GM12878 (cell line): ENCODE measurements around the gene SNAPIN. TPM values are rescaled to one million over a fixed set of nuclear protein-coding genes. Genes with fewer than 3 reads are reported as not detected.

Source experiments
- ATAC-seq: fragments of 200-7000 bp; cut with Tn5 transposase; 3 replicates; pipeline ENCODE4 v1.9.1; 2020; ENCODE audit warnings: mild to moderate bottlenecking, moderate library complexity
- BruUV-seq: library from RNA; stranded (reverse); fragments of 400-500 nt; replicated peaks from 2 replicates; lab custom pipeline; 2021; lab: Mats Ljungman, UMichigan
- CTCF ChIA-PET: fragments of 300-600 bp; sonication (Branson Sonifier 250); formaldehyde crosslinking; extraction: SDS; loops from one replicate; lab custom pipeline; 2021; ENCODE audit warnings: inconsistent platforms; lab: Yijun Ruan, JAX
- POLR2A ChIA-PET: fragments of 350-600 bp; formaldehyde crosslinking; extraction: SDS; loops from one replicate; lab custom pipeline; 2021; ENCODE audit warnings: inconsistent platforms; lab: Charles Lee
- RAD21 ChIA-PET: fragments of 300-600 bp; sonication (Branson Sonifier 250); formaldehyde crosslinking; loops from one replicate; lab custom pipeline; 2023; ENCODE audit warnings: antibody characterized with exemption; ENCODE audit not compliant: unreplicated experiment; lab: Charles Lee
- SMC1A ChIA-PET: fragments of 300-600 bp; sonication (Branson Sonifier 250); formaldehyde crosslinking; loops from one replicate; lab custom pipeline; 2023; ENCODE audit not compliant: unreplicated experiment, uncharacterized antibody; lab: Charles Lee
- DNase-seq: peaks from one replicate; pipeline ENCODE4 v3.0.0-alpha.2; 2011; ENCODE audit warnings: low read depth, low spot score
- FAIRE-seq: peaks from 3 replicates; lab custom pipeline; 2011; peaks lifted over from hg19 to GRCh38; lab: Jason Lieb, UNC
- H2AFZ ChIP-seq: 2 replicates; pipeline ENCODE4 v1.6.0; 2011; ENCODE audit warnings: low read depth, low read length, control low read depth; ENCODE audit not compliant: control insufficient read depth
- H3K27ac ChIP-seq: 2 replicates; pipeline ENCODE4 v1.5.1; 2011; ENCODE audit warnings: control low read depth; ENCODE audit not compliant: control insufficient read depth, insufficient read depth
- H3K27me3 ChIP-seq, 2 experiments: replicated peaks in 1 of 2; 2 replicates each; pipeline versions ENCODE4 v1.6.0 to v1.6.1; 2011; ENCODE audit warnings: low read length in 1 of 2; ENCODE audit not compliant: control insufficient read depth in 2 of 2, insufficient read depth in 2 of 2
- H3K36me3 ChIP-seq, 2 experiments: 2 replicates each; pipeline ENCODE4 v1.5.1; 2011; ENCODE audit warnings: low read length in 1 of 2; ENCODE audit not compliant: control insufficient read depth in 2 of 2, insufficient read depth in 2 of 2
- H3K4me1 ChIP-seq: 2 replicates; pipeline ENCODE4 v1.6.1; 2011; ENCODE audit warnings: mild to moderate bottlenecking, low read length, moderate library complexity, mixed read lengths; ENCODE audit not compliant: control insufficient read depth, insufficient read depth
- H3K4me2 ChIP-seq: 2 replicates; pipeline ENCODE4 v1.6.0; 2011; ENCODE audit warnings: control low read depth; ENCODE audit not compliant: control insufficient read depth, insufficient read depth
- H3K4me3 ChIP-seq: fragments of 200-600 bp; sonication (generic); 2 replicates; pipeline ENCODE4 v1.5.1; 2016
- H3K79me2 ChIP-seq: 2 replicates; pipeline ENCODE4 v1.6.0; 2011; ENCODE audit warnings: low read length; ENCODE audit not compliant: control insufficient read depth, insufficient read depth
- H3K9ac ChIP-seq: 2 replicates; pipeline ENCODE4 v1.8.0; 2011; ENCODE audit warnings: low read length, control low read depth, mixed read lengths; ENCODE audit not compliant: control insufficient read depth, insufficient read depth
- H3K9me3 ChIP-seq: replicated peaks from 3 replicates; pipeline ENCODE4 v1.5.1; 2011; ENCODE audit warnings: mild to moderate bottlenecking, low read length; ENCODE audit not compliant: control insufficient read depth, insufficient read depth
- H4K20me1 ChIP-seq: 2 replicates; pipeline ENCODE4 v1.6.0; 2011; ENCODE audit not compliant: control insufficient read depth, insufficient read depth
- HCFC1 ChIP-seq: fragments of 150-350 bp; IDR thresholded peaks from 2 replicates; pipeline ENCODE4 v1.6.1; 2014; ENCODE audit warnings: low read length
- KAT2A ChIP-seq: conservative IDR thresholded peaks from 2 replicates; pipeline ENCODE4 v1.6.1; 2011; ENCODE audit warnings: low read depth, low read length; ENCODE audit not compliant: control insufficient read depth
- KDM1A ChIP-seq: fragments of 200-600 bp; sonication (generic); IDR thresholded peaks from 2 replicates; pipeline ENCODE4 v1.6.1; 2016; ENCODE audit warnings: borderline replicate concordance
- LARP7 ChIP-seq: fragments of 450-650 bp; IDR thresholded peaks from 2 replicates; pipeline ENCODE4 v1.6.1; 2017; ENCODE audit warnings: mild to moderate bottlenecking
- NFIC ChIP-seq: IDR thresholded peaks from 2 replicates; pipeline ENCODE4 v1.6.1; 2012; ENCODE audit warnings: low read depth, mild to moderate bottlenecking, inconsistent platforms, low read length, moderate library complexity
- NFYB ChIP-seq: IDR thresholded peaks from 2 replicates; pipeline ENCODE4 v1.6.1; 2011; ENCODE audit warnings: low read depth, mild to moderate bottlenecking, low read length, improper control_type of control experiment, moderate library complexity; ENCODE audit not compliant: insufficient read depth
- PML ChIP-seq: IDR thresholded peaks from 2 replicates; pipeline ENCODE4 v1.6.1; 2012; ENCODE audit warnings: low read length, inconsistent platforms
- SP1 ChIP-seq: IDR thresholded peaks from one replicate; pipeline ENCODE4 v1.6.1; 2011; ENCODE audit warnings: low read depth, low read length
- ZZZ3 ChIP-seq: IDR thresholded peaks from 2 replicates; pipeline ENCODE4 v1.6.1; 2011; ENCODE audit warnings: low read depth; ENCODE audit not compliant: control insufficient read depth, insufficient read length
- WGBS: methylation state at CpG from one replicate; pipeline ENCODE4 v1.1.6; 2016; ENCODE audit warnings: low lambda C conversion rate; ENCODE audit not compliant: insufficient replicate concordance, insufficient coverage; ENCODE audit errors: missing lambda C conversion rate; 5-methylcytosine and 5-hydroxymethylcytosine counted together
- in situ Hi-C: fragments of 300-500 bp; cut with MboI; formaldehyde crosslinking; loops from 9 replicates; pipeline ENCODE4 v1.14.3; 2018; ENCODE audit warnings: mixed read lengths
- intact Hi-C: fragments of 100-400 bp; cut with micrococcal nuclease; formaldehyde crosslinking; loops from one replicate; pipeline ENCODE4 v1.14.2; 2022; ENCODE audit not compliant: unreplicated experiment
- polyA plus RNA-seq, 11 experiments: library from polyadenylated mRNA; depleted of rRNA in 4 of 11; unstranded in 6 of 11; stranded (reverse) in 5 of 11; fragments of >200 nt; fragmentation: Nextera tagmentation in 4 of 11; fragmentation: Illumina TruSeq in 1 of 11; extraction: Ambion mirVana in 4 of 11; extraction: Trizol in 1 of 11; gene quantifications; 1 replicate in 1 of 11; 2 replicates in 10 of 11; pipeline versions ENCODE4 v1.2.1 to v1.2.3, GENCODE V29; 2011 to 2016; ENCODE audit warnings: inconsistent platforms in 2 of 11, missing spikeins in 2 of 11, low read depth in 1 of 11
- total RNA-seq, 4 experiments: library from RNA; depleted of rRNA in 3 of 4; stranded (reverse); fragments of >200 nt in 3 of 4; fragmentation: Illumina TruSeq in 1 of 4; extraction: Trizol in 1 of 4; gene quantifications; 2 replicates each; pipeline versions ENCODE4 v1.2.1 to v1.2.3, GENCODE V29; 2013 to 2021

SNAPIN gene
- total and polyA plus RNA-seq, 10 of the 15 experiments (the other 5 are each of a cell fraction or from before 2014, with no cell fraction given): 12.4 to 78.1 (median 38.6) TPM

- H3K9me3 ChIP-seq: no peaks in the 10 kb centered on the region
- DNase-seq (no peak), FAIRE-seq (no peak), ATAC-seq (peak; percentile 31; the same call in 2 of the 3 replicates)
- BruUV-seq: no TSS peak
- 42% methylated on average over 29 of the region's 29 CpGs for WGBS
- no peak overlapping the region for H3K4me3 ChIP-seq
- TF ChIP-seq PML: no peak
- no peak for TF ChIP-seq SP1
- TF ChIP-seq NFIC: no peak
- TF ChIP-seq ZZZ3: no peak
- no peak for TF ChIP-seq KAT2A
- TF ChIP-seq LARP7: no peak
- no peak for TF ChIP-seq HCFC1
- TF ChIP-seq KDM1A: no peak
- no peak for TF ChIP-seq NFYB
- ChIA-PET SMC1A (no interaction called here), CTCF (no interaction called here), POLR2A (interaction anchor here (0.6 to 1.3 kb wide), 2 partner anchors 28 to 1275 kb away, joined by 3 to 4 read pairs; no protein-coding TSS in a partner anchor), RAD21 (interaction anchor here (0.7 to 1.0 kb wide), 2 partner anchors 28 to 44 kb away, joined by 3 read pairs; no protein-coding TSS in a partner anchor)
- H4K20me1 ChIP-seq: no peaks in the 10 kb centered on the region
- peak overlapping the region; percentile 20; the same call in 1 of the 2 replicates for H3K9ac ChIP-seq
- peak overlapping the region; percentile 72 for H2AFZ ChIP-seq
- no peaks in the 10 kb centered on the region for H3K36me3 ChIP-seq
- no peaks in the 10 kb centered on the region for H3K27me3 ChIP-seq
- H3K27ac ChIP-seq: no peak overlapping the region
- H3K79me2 ChIP-seq: no peaks in the 10 kb centered on the region
- in situ Hi-C loops (no loop called here), intact Hi-C loops (no loop called here)
- H3K4me1 ChIP-seq: peaks cover 4% of the 10 kb centered on the region
- H3K4me2 ChIP-seq: peak overlapping the region; percentile 33; the same call in 1 of the 2 replicates
Measured at GRCh38 chr1:153698020-153698922, 39.8 kb downstream of the SNAPIN start.
